ENCODE data around the gene PARD3.

The PARD3 gene

GRCh38 chr10:34228066-34228465 lies 587.0 kb downstream of the PARD3 start:
- TF ChIP-seq SIN3A (IDR thresholded peaks at IDR 0.05; ENCODE audit: borderline replicate concordance, insufficient read depth, low read length), result no peak
- no peak for TF ChIP-seq TAF1 (IDR thresholded peaks at IDR 0.05; ENCODE audit: borderline replicate concordance, insufficient read depth, low read length)
- no peak for TF ChIP-seq POLR2AphosphoS5 (IDR thresholded peaks at IDR 0.05; ENCODE audit: low read depth, low read length)
- TF ChIP-seq REST (IDR thresholded peaks at IDR 0.05; ENCODE audit: insufficient read depth in 1 of 2, low read depth in 2 of 2, low read length in 2 of 2), result no peak
- no peak for TF ChIP-seq FOXP2 (optimal IDR thresholded peaks at IDR 0.05; ENCODE audit: borderline replicate concordance, extremely low read depth, extremely low read length, insufficient read depth)

GRCh38 chr10:34224639-34225038 lies 590.5 kb downstream of the PARD3 start:
- TF ChIP-seq FOXP2 (optimal IDR thresholded peaks at IDR 0.05; ENCODE audit: borderline replicate concordance, extremely low read depth, extremely low read length, insufficient read depth), result no peak
- no peak for TF ChIP-seq TAF1 (IDR thresholded peaks at IDR 0.05; ENCODE audit: borderline replicate concordance, insufficient read depth, low read length)
- TF ChIP-seq REST (IDR thresholded peaks at IDR 0.05; ENCODE audit: insufficient read depth in 1 of 2, low read depth in 2 of 2, low read length in 2 of 2), result no peak
- TF ChIP-seq POLR2AphosphoS5 (IDR thresholded peaks at IDR 0.05; ENCODE audit: low read depth, low read length), result no peak
- no peak for TF ChIP-seq SIN3A (IDR thresholded peaks at IDR 0.05; ENCODE audit: borderline replicate concordance, insufficient read depth, low read length)

DNA sequence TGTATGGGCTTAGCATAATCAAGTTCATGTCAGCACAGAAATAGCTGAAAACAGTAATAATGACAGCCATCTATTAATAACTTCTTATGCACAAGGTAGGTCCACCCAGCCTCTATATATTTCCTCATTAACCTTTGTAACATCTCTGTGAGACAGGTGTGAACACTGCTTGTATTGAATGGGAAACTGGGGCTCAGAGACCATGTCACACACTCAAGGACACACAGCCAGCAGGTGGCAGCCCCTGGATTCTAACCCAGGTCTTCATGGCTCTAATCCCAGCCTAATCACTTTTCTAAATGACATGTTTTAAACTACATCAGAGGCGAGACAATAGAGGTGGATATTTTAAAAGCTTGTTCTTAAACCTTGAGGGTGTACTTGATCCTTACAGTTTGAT lies 591.4 kb downstream of the PARD3 start:
- TF ChIP-seq POLR2AphosphoS5 (IDR thresholded peaks at IDR 0.05; ENCODE audit: low read depth, low read length) (no peak), FOXP2 (optimal IDR thresholded peaks at IDR 0.05; ENCODE audit: borderline replicate concordance, extremely low read depth, extremely low read length, insufficient read depth) (no peak), TAF1 (IDR thresholded peaks at IDR 0.05; ENCODE audit: borderline replicate concordance, insufficient read depth, low read length) (no peak), SIN3A (IDR thresholded peaks at IDR 0.05; ENCODE audit: borderline replicate concordance, insufficient read depth, low read length) (no peak), REST (IDR thresholded peaks at IDR 0.05; ENCODE audit: insufficient read depth in 1 of 2, low read depth in 2 of 2, low read length in 2 of 2) (no peak)

DNA sequence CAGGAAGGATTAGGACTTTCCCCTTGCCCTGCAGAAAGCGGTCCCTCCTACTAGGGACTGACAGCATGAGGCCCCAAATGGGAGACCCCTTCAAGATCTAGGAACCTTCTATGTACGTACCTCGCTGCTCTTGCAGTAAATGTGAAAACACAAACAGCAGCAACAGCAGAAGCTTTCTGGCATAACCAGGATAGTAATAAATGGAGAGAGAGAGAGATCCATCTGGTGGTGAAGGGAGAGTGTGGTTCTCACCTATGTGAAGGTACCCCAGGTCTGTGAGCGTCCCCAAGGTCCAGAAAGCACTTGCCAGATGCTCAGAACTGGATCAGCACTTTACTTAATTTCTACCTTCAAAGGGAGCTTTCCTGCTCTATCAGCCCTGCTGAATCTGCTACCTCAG lies 592.7 kb downstream of the PARD3 start:
- TF ChIP-seq REST (IDR thresholded peaks at IDR 0.05; ENCODE audit: insufficient read depth in 1 of 2, low read depth in 2 of 2, low read length in 2 of 2) (no peak), TAF1 (IDR thresholded peaks at IDR 0.05; ENCODE audit: borderline replicate concordance, insufficient read depth, low read length) (no peak), POLR2AphosphoS5 (IDR thresholded peaks at IDR 0.05; ENCODE audit: low read depth, low read length) (no peak), SIN3A (IDR thresholded peaks at IDR 0.05; ENCODE audit: borderline replicate concordance, insufficient read depth, low read length) (no peak), FOXP2 (optimal IDR thresholded peaks at IDR 0.05; ENCODE audit: borderline replicate concordance, extremely low read depth, extremely low read length, insufficient read depth) (no peak)
